GM19372 (cell line): ENCODE data around the gene RAB33A.
A peak's percentile ranks its signal among the peaks of the same experiment; 100 is the strongest.

ENCODE experiments used
- ATAC-seq: cut with Tn5 transposase; IDR thresholded peaks from one replicate; pipeline ENCODE4 v1.9.1; 2021; ENCODE audit warnings: mild to moderate bottlenecking, low read depth, moderate library complexity; ENCODE audit not compliant: unreplicated experiment

Gene RAB33A

GRCh38 chrX:130170752-130171445 is 863 bp upstream of the RAB33A start:
- peak; percentile 70 for ATAC-seq

- ATAC-seq, result no peak
Measured at GRCh38 chrX:130172127-130172845, 524 bp downstream of the RAB33A start.

DNA sequence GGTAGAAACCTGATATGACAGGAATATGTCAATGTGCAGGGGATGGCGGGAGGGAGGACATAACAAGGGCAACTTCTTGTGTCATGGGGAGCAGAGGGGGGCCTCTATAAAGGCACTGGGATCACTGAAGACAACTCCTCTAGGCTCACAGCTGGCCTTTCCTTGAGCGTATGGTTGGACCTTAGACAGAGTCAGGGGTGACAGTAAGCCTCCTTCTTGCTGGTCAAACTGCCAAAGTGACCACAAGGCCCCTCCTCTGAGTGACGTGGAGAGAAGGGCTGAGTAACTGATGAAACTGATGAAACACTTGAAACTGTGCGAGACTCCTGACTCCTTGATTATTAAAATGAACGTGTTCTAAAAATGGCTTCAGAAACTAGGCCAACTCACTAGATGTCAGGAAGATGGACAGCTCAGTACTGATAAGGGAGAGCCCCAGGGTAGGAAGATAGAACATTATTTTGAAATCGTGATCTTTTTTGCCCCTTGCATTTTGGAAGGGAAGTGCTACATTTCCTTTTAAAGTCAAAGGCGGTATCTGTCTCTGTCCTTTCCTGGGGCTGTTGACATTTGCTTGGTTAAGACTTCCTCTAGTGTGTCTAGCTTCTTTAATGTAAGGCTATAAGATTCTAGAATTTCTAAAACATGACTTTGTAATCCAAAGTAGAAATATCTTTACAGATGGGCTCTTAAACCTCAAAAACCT is 1.6 kb downstream of the RAB33A start:
- peak; percentile 35 for ATAC-seq

DNA sequence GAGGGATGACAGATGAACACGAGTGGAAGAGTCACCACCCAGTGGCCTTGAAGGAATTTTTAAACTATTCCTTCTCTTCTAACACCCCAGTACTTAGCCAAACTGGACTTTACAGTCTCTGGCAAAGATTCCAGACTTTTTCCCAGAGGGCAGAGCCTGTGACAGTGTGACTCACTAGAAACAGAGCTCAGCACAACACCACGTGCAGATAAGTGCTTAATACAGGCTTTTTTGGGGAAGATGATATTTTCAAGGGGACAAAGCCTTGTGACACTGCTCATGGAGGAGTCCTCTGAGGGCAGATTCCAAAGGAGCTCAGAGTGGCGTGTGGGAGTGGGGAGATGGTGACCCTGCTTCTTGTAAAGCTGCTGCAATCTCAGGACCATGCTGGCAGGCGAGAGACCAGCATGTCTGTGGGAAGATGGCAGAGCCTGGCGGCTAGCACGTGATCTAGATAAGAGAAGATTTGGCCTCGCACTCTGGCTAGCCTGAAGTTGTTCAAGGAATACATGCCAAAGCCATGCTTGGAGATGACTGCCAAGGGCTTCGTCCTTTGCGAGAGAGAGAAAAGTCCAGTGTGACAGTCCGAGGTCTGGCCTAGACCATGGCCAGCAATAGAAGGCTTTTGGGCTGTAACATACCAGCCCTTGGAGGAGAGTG is 2.4 kb downstream of the RAB33A start:
- no peak for ATAC-seq

GRCh38 chrX:130174937-130175336 is 3.2 kb downstream of the RAB33A start:
- ATAC-seq, result no peak

- ATAC-seq, result peak; percentile 76
Measured at GRCh38 chrX:130176354-130176776, 4.6 kb downstream of the RAB33A start.

GRCh38 chrX:130176942-130177341 is 5.2 kb downstream of the RAB33A start:
- no peak for ATAC-seq

DNA sequence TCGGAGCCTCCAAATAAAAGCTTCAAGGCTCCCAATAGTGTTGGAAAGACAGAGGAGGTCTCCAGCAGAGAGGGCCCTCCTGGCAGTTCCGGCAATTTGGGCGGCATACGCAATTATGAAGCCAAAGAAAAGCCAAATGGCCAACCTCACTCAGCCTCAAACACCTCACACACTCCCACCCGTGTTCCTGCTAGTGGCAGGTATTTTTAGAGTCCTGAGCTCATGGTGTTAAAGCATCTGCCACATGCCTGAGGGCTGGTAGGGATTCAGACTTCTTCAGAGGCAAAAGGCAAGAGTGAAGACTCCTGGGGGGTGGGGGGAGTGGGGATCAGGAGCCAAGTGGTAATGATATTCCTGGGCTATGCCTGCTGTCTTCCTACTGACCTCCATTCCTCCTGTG is 7.4 kb downstream of the RAB33A start:
- no peak for ATAC-seq

GRCh38 chrX:130179579-130180215 is 7.9 kb downstream of the RAB33A start:
- no peak for ATAC-seq

DNA sequence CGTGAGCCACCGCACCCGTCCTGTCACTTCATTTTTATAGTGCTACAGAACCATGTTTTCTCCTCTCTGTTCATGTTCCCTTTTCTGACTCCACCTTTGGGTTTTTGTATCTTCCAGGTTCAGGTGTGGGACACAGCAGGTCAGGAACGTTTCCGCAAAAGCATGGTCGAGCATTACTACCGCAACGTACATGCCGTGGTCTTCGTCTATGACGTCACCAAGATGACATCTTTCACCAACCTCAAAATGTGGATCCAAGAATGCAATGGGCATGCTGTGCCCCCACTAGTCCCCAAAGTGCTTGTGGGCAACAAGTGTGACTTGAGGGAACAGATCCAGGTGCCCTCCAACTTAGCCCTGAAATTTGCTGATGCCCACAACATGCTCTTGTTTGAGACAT is 12.4 kb downstream of the RAB33A start:
- no peak for ATAC-seq

DNA sequence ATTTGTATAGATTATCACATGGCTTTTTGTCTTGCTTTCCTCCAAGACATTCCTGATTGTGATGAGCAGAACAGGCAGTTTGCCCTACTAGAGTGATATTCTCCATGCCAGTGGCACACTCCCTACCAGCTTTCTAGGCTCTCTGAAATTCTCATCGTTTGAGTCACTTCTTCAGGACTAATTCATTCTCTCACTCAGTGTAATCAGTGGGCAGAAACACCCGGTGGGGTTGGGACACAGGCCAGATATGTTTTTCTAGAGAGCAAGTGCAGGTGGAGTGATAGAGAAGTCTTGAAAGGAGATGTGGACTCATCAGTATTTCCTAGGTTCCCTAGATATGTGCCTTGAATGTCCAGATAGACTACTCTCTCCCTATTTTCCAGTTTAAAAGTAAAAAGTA is 13.1 kb downstream of the RAB33A start:
- no peak for ATAC-seq

DNA sequence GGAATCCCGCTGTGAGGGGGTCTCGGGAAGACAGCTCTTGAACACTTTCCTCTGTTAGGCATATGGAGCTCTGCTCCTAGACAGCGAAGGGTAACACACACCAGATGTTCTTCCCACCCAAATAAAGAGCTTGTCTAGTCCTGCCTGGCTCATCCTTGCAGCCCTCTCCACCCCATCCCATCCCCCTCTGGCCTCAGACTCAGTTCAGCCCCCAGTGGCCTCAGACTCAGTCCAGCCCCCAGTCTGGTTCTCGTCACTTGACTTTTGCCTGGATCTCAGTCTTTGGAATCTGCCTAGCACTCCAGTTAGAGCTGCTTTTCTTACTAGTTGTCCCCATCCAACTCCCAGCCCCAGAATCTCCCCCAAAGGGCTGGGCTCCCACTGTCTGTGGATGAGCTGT is 14.9 kb downstream of the RAB33A start:
- no peak for ATAC-seq

GRCh38 chrX:130190801-130191200 is 19.0 kb downstream of the RAB33A start:
- ATAC-seq, result no peak

- ATAC-seq, result no peak
Measured at GRCh38 chrX:130196466-130196865, 24.7 kb downstream of the RAB33A start.

GRCh38 chrX:130197464-130197863 is 25.7 kb downstream of the RAB33A start:
- no peak for ATAC-seq

- no peak for ATAC-seq
Measured at GRCh38 chrX:130204647-130205046, 32.9 kb downstream of the RAB33A start.

GRCh38 chrX:130211415-130212186 is 39.8 kb downstream of the RAB33A start:
- ATAC-seq, result no peak

DNA sequence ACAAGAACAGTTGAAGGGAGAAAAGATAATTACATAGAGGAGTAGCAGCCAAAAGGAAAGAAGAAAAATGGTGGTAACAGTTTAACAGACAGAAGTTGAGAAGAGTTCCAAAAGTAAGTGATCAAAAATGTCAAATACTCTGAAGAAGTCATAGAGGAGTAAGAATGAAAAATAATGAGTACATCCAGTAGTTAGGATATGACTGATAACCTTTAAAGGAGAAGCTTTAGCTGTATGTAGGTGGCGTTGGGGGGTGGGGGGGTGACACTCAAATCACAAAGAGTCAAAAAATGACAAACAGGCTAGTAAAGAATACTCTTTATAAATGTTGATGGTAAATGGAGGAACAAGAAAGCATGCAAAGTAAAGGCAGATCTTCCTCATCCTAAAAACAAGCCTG is 40.6 kb downstream of the RAB33A start:
- no peak for ATAC-seq

DNA sequence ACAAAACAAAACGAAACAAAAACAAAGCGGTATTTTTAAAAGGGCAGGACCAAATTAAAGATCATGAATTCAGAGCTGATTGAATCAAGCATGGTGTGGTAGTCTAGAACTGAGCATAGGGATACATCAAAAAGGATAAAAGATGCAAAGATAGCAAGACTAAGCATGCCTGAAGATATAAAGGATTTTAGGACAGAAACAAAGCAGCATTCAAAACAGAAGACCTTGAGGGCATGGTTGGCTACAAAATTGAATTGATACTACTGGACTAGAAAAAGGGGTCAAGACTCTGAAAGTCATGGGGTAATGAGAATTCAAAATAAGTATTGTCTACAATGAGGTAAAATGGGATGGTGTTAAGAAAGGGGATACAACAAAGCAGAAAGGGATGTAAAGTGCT is 41.6 kb downstream of the RAB33A start:
- ATAC-seq, result no peak

DNA sequence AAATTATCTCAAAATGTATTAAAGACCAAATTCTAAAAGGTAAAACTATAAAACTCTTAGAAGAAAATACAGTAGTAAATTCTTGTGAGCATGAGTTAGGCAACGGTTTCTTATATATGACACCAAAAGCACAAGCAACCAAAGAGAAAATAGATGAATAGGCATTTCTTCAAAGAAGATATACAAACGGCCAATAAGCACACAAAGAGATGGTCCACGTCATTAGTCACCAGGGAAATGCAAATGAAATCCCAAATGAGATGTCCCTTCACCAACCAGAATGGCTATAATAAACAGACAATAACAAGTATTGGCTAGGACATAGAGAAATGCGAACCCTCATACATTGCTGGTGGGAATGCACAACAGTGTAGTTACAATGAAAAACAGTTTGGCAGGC is 44.6 kb downstream of the RAB33A start:
- no peak for ATAC-seq
